CD4-positive, alpha-beta T cell treated with Interleukin-15 for 1 hour (primary cell): ENCODE measurements around the gene ATP5F1C.
"Not testable (repeated sequence)": the region's sequence is repeated elsewhere in the genome, so short reads cannot be mapped to it uniquely, and the experiment has no call there.

ENCODE experiments used
- DNase-seq: peaks from one replicate; pipeline ENCODE4 v3.0.0-alpha.2; 2020

ATP5F1C gene

DNA sequence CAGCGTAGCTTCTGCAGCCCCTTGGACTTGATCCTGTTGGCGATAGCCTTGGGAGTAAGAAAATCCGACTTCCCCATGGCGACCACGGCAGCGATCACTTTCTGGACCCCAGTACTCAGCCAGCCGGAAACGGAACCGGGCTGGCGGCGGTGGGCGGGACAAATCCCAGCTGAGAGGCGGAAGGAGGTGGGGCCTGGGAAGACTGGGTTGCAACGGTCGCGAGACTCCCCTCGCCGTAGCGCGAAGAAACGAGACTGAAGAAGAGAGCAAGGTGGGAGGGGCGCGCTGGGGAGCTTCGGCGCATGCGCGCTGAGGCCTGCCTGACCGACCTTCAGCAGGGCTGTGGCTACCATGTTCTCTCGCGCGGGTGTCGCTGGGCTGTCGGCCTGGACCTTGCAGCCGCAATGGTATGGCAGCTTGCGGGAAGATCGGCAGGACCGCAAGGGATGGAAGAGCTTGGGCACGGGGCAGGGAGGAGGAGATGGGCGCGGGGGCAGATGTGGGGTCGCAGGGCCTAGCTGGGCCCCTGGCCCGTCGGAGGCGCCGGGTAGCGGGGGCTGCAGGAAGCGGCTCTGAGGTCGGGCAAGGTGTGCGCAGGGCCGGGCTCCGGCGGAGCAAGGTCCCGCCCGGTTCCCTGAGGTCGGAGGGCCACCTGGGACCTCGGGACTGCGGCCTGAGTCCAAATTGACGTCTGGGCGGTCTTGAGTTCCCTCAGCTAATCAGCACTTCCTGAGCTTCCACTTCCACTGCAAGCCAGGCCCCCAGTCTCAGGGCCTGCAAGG lies at the start of gene ATP5F1C, which contains the start of gene KIN:
Gene ATP5F1C, plus strand, starts transcription at position 321 of the 782 bp plus-strand sequence. Its CDS starts 31 bp downstream, at position 352.
Gene KIN, minus strand, starts transcription at position 137 of the 782 bp plus-strand sequence. Its CDS starts 60 bp downstream, at position 77.
- DNase-seq: peak; percentile 97

DNA sequence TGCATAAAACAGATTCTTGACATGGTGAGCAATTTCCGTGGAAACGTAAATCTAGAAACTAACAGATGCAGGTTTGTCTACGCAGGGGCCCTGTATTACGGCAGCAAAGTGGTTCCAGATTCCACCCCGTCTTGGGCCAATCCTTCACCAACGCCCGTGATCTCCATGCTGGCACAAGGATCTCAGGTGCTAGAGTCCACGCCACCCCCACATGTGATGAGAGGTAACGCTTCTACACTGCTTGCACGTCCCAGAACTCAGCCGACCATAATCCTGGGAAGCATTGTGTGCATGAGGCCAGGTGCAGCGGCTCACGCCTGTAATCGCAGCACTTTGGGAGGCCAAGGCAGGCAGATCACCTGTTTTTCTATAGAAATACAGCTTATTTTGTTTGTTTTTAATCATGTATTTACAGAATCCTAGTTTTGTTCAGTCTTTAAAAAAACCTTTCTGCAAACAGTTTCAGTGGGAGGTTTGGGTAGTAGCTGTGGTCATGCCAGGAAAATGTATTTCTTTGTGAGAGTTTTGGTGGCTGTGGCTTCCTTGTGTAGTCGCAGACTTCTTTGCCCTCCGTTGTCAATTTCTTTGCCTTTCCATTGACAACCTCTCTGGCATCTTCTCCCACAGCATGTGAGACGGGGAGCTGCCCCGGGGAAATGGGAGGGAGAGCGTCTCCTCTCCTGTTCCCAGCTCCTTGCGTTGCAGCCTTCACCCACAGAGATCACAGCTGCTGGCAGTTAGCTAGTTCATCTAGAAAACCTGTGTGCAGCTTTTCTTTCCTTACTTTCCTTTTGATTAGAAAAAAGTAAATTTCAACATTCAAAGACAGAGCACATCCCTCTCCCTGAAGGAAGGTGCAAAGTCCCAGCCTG lies 49.2 kb upstream of the ATP5F1C start:
- DNase-seq: no peak

DNA sequence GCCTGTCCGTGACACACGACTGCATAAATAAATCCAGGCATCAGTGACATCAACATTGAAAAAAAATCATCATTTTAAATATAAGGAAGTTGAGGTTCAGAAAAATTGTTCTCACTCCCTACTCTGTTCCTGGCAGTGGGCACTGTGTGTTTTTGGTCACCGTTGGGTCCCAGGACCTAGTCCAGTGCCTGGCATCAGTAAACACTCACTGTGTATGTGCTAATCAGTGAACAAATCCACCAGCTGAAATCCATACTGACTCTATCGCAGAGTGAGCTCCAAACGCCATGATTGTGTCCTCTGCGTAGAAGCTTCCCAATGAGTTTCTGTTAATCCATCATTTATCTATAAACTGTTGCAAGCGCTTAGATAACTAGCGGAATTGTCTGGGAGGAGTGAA lies 43.7 kb upstream of the ATP5F1C start:
- no peak for DNase-seq

DNA sequence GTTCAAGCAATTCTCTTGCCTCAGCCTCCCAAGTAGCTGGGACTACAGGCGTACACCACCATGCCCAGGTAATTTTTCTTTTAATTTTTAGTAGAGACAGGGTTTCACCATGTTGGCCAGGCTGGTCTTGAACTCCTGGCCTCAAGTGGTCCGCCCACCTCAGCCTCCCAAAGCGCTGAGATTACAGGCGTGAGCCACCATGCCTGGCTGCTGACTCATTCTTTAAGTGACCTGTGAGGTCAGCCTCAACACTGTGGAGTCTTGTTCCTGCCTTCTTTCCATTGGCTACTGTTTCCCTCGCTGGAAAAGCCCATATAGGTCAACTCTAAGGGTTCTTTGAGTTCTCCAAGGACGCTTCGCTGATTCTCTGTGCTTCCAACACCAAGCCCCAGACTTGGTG lies 39.3 kb upstream of the ATP5F1C start:
- DNase-seq: not testable (repeated sequence)

DNA sequence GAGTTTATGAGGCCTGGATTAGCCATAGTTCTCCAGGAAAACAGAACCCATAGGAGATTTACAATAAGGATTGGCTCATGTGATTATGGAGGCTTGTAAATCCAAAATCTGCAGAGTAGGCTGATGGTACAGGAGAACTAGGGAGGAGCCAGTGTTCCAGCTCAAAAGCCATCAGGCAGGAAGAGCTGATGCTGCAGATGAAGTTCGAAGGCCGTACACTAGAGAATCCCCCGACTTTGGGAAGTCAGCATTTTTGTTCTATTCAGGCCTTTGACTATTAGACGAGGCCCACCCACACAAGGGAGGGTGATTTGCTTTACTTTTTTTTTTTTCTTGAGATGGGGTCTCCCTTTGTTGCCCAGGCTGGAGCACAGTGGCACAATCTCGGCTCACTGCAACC lies 37.8 kb upstream of the ATP5F1C start:
- no peak for DNase-seq

DNA sequence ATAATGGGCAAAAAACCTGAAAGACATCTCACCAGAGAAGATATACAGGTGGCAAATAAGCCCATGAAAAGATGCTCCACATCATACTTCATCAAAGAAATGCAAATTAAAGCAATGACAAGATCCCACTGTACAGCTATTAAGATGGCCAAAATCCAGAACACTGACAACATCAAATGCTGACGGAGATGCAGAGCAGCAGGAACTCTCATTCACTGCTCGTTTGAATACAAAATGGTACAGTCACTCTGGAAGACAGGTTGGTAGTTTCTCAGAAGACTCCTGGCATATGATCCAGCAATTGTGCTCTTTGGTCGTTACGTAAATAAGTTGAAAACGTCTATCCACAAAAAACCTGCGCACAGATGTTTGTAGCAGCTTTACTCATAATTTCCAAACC lies 35.7 kb upstream of the ATP5F1C start:
- DNase-seq: no peak

DNA sequence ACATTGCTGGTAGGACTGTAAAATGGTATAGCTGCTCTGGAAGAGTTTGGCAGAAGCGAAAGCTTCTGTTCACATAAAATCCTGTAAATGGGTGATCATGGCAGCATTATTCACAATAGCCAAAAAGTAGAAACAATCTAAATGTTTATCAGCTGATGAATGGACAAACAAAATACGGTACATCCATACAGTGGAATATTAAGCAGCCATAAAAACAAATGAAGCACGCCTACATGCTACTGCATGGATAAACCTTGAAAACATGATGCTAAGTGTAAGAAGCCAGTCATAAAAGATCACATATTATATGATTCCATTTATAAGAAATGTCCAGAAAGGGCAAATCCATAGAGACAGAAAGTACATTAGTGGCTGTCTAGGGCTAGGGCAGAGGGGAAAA lies 32.9 kb upstream of the ATP5F1C start:
- DNase-seq: no peak

DNA sequence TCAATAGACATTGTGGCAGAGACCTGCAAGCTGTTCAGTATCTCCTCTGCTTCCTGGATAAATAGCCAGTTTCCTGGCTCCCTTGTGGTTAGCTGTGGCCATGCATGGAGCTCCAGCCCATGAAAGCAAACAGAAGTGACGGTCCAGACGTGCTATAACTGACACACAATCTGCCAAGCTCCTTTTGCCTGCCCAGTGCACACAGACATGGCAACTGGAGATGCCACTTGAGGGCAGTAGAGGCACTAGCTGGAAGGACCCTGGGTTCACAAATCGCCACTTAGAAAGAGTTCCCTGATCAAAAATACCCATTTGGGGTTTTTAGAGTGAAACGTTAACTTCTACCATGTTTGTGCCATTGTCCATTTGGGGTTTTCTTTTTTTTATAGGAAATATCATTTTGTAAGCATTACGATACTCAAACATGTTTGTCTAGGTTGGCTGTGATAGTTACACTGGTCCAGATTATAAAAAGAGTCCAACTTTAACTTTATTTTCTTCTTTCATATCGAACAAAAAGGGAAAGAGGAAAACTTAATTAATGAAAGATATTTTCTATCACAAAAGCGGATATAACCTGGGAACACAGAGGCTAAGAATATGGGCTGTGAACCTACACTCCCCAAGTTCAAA lies 31.5 kb upstream of the ATP5F1C start:
- DNase-seq: no peak

DNA sequence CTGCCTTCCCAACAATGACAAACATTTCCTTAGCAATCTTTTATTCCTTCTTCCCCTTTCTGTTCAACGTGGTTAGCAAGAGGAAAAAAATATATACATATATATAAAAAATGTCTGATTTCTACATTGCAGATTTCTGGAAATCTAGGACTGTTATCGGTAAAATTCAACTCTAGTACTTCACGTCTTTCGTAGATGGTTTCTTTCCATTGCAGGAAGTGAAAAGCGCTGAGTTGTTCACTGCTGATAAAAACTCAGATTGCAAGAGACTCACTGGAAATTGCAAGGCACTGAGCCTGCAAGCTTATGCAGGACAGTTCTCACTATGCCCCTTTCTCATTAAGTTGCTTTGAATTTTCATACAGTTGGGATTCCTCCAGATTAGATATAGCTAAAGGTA lies 24.0 kb upstream of the ATP5F1C start:
- DNase-seq: no peak

DNA sequence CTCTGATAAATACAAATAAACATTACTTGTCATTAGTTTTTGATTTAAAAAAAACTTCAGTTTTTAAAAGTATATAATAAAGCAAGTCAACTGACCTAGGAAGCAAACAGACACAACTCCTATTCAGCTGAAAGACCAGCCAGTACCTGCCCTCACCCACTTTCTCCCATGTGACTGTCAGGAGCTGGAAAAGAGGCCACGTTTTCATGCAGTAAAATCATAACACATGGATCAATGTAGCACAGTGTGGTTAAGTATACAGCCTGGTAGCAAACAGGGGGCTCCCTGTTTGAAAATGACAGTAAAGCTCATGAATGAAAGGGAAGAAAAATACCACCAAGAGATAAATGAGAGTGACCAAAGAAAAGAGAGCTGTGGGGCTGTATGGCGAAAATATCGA lies 21.7 kb upstream of the ATP5F1C start:
- no peak for DNase-seq

DNA sequence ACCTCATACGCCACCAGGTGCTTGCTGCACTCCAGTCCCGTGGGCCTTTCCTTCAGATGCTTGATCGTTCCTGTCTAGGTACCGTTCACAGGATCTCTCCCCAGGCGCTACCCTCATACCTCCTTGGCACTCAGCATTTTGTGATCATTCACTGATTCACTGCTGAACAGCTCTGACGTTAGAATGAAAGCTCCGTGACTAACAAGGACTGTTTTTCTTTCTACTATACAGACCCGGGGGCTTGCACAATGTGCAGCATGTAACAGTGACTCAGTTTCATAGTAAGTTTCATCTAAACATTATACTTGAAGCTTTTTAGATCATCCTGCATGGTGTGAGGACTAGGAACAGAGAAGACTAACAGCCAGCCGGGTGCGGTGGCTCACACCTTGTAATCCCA lies 20.8 kb upstream of the ATP5F1C start:
- DNase-seq: no peak

DNA sequence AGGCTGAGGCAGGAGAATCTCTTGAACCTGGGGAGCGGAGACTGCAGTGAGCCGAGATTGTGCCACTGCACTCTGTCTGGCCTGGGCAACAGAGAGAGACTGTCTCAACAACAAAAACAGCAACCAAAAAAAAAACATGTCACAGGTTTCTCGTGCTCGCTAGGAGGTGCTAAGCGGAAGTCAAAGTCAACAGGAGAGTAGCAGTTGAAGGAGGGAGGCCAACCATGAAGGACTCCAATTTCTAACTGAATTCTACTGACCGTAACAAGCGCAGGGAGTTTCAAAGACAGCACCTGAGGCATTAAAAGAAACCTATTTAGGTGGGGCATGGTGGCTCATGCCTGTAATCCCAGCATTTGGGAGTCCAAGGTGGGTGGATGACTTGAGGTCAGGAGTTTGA lies 19.6 kb upstream of the ATP5F1C start:
- DNase-seq: no peak

DNA sequence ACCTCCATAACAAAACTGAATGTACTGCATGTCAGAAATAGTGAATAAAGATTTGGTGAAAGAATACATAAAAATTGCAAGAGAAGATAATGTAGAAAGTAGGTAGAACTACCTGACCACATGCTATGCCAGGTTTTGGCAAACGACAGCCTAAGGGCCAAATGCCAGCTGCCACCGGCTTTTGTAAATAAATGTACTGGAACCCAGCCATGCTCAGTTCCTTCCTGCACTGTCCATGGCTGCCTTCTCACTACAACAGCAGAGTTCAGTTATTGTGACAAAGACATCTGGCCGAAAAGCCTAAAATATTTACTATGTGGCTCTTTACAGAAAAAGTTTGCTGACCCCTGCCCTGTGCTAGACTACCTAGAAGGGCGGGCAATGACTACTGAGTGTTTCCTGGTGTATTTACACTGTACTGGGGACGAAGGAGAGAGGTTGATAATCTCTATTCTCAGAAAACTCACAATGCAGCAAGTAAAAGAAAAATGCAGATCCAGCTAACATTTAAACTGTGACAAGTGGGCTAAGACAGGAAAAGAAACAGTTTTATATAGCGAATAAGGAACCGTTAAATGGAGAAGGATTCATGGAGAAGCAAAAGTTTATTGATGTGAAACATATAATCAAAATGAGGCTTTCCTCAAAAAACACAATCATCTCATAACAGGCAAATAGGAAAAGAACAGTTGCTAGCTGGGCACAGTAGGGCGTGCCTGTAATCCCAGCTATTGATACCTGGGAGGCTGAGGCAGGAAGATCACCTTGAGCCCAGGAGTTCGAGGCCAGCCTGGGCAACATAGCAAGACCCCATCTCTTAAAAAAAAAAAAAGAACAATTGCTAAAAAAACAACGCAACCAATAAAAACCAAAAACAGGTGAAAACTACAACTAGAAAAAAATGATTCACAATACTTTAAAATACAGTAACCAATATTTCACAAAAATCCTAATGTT lies 13.9 kb upstream of the ATP5F1C start:
- no peak for DNase-seq

DNA sequence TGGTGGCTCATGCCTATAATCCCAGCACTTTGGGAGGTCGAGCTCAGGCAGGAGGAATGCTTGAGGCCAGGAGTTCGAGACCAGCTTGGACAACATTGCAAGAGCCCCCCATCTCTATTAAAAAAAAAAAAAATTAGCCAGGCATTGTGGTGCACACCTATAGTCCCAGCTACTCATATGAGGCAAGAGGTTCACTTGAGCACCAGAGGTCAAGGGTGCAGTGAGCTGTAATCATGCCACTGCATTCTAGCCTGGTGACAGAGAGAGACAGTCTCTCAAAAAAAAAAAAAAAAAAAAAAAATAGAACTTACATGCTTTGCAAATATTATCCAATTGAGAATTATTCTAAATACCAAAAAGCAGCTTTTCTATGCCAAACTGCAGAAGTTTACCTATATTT lies 11.2 kb upstream of the ATP5F1C start:
- no peak for DNase-seq

DNA sequence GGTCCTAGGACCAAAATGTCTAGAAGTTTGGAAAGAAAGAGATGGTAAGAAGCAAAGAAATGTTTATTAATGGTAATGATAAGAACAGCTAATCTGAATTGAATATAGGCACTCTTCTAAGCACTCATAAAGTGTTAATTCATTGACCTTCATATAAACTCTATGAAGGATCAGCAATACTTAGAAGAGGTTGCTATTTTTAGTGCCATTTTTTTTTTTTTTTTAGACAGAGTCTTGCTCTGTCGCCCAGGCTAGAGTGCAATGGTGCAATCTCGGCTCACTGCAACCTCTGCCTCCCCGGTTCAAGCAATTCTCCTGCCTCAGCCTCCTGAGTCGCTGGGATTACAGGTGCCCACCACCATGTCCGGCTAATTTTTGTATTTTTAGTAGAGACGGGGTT lies 5.8 kb upstream of the ATP5F1C start:
- DNase-seq: not testable (repeated sequence)

DNA sequence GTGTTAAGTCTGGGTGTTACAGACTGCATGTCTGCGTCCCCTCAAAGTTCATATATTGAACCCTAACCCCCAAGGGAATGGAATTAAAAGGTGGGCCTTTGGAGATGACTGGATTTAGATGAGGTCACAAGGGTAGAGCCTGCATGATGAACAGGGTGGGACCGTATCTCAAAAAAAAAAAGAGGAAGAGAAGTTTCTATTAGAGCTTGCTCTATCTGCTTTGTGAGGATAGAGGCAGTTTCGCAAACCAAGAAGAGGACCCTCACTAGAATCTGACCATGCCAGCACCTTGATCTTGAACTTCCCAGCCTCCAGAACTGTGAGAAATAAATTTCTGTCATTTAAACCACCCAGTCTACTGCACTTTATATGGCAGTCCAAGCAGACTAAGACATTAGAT lies 1.5 kb upstream of the ATP5F1C start:
- DNase-seq: no peak

DNA sequence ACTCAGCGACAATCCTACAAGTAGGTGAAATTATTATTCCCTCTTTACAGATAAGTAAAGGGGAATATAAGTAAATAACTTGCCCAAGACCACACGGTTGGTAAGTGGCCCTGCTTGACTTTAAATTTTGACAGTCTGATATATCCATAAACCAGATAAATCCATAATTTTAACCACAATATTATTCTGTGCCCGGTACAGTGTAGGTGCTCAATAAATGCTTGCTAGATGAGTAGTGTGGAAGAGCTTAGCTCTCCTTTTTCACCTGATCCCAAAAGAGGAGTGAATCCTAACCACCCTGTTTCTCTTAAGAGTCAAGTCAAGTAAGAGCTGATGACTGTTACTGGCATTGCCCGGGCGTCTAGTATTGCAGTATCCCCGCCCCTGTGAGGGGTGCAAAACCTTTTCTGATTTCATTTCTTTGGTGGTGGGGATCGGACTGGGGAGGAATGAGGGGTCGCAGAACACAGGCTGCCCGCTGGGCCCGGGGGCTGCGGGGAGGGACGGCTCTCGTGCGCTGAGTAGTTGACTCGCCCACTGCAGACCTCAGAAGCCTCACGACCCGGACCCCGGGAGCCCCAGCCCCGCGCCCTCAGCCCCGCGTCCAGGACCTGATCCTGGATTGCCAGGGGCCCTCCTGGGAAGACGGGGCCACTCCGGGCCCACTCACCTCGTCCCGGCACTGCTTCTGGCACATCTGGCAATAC lies 674 bp upstream of the ATP5F1C start:
- no peak for DNase-seq

DNA sequence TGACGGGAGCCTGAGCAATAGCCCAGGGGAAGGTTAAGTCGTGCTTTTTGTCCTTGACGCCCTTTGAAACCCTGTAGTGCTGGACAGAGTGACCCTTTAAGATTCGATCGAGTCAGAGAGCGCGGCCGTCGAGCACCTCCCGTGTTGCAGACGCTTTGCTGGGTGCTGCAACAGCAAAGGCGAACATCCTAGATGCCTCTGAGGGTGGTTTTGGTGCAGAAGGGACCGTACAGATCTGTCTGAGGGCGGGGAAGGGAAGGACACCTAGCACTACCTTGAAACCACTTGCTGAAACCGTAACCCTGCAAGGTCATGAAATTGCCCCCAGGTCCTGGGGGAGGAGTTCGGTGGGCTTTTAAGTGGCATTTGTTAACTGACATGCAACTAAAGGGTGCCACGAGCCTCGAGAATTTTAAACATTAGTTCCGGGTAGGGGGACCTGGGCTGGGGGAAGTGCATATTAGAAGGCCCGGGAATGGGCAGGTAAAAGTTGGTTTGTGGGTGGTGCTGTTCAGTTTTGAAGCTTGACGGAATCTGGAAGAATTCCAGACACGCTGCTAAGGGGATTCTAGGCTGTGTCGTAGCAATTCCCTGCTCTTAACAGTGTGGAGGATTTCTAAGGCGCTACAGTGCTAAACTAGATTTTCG lies 786 bp downstream of the ATP5F1C start:
- no peak for DNase-seq

DNA sequence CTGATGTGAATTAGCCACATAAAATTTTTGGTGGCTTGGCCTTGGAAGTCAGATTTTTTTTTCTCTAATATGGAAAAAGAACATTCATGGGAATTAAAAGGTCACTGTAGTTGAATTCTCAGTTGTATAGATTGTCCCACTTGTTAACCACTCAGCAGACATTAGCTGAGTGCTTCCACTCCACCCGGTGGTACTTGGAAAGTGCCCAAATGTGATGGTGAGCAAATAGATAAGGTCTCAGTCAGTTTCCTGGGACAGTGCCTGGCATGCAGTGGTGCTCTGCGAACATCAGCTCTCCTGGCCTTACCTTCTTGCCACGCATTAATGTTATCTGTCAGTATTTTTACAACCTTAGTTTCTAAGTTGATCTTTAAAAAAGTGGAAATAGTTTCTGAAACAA lies 1.4 kb downstream of the ATP5F1C start:
- DNase-seq: no peak

DNA sequence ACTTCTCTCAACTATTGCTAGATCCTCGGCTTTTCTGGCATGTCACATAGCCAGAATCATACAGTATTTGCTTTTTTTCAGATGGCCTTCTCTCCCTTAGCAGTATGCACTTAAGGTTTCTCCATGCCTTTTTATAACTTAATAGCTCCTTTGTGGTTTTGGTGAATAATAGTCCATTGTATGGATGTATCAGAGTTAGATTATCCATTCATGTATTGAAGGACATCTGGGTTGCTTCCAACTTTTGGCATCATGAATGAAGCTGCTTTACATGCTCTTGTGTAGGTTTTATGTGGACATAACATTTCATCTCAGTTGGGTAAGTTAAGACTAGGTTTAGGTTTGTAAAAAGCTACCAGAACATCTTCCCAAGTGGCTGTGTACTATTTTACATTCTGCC lies 4.6 kb downstream of the ATP5F1C start:
- no peak for DNase-seq
